ENCODE data around the gene GLRX3. TPM values are rescaled to one million over a fixed set of nuclear protein-coding genes. Genes with fewer than 3 reads are reported as not detected.

Gene GLRX3
- total RNA-seq, 4 donors from 2014 or later = 36.3 to 41.3 (median 39.7) TPM

- no peaks in the 10 kb centered on the region for H3K4me1 ChIP-seq
- H3K4me3 ChIP-seq (replicated peaks in 1 of 3) = no peak overlapping the region
- intact Hi-C loops (cut with DNase I) = no loop called here
- H3K9me3 ChIP-seq = no peaks in the 10 kb centered on the region
- no peak for DNase-seq
- 79 to 83% methylated on average over 2 to 13 of the region's 13 CpGs for WGBS, 2 donors
- H3K36me3 ChIP-seq = no peaks in the 10 kb centered on the region
- TF ChIP-seq POLR2A (IDR thresholded peaks at IDR 0.05) (no peak), CTCF (IDR thresholded peaks at IDR 0.05) (no peak)
- no peak overlapping the region for H3K27ac ChIP-seq
- H3K27me3 ChIP-seq = no peaks in the 10 kb centered on the region
Measured at GRCh38 chr10:130215151-130215930, 79.2 kb downstream of the GLRX3 start.

- 65 to 78% methylated on average over 8 of the region's 8 CpGs for WGBS, 2 donors
- TF ChIP-seq POLR2A (IDR thresholded peaks at IDR 0.05) (no peak), CTCF (IDR thresholded peaks at IDR 0.05) (no peak)
- H3K4me3 ChIP-seq (replicated peaks in 1 of 3) = no peak overlapping the region
- H3K36me3 ChIP-seq = no peaks in the 10 kb centered on the region
- H3K9me3 ChIP-seq = no peaks in the 10 kb centered on the region
- H3K4me1 ChIP-seq = no peaks in the 10 kb centered on the region
- no peaks in the 10 kb centered on the region for H3K27me3 ChIP-seq
- no peak for DNase-seq
- no peak overlapping the region for H3K27ac ChIP-seq
- intact Hi-C loops (cut with DNase I) = no loop called here
Measured at GRCh38 chr10:130215931-130216231, 79.7 kb downstream of the GLRX3 start.

- H3K27ac ChIP-seq = no peak overlapping the region
- intact Hi-C loops (cut with DNase I) = no loop called here
- H3K36me3 ChIP-seq = no peaks in the 10 kb centered on the region
- H3K4me3 ChIP-seq (replicated peaks in 1 of 3) = no peak overlapping the region
- no peaks in the 10 kb centered on the region for H3K27me3 ChIP-seq
- no peaks in the 10 kb centered on the region for H3K4me1 ChIP-seq
- TF ChIP-seq POLR2A (IDR thresholded peaks at IDR 0.05) = no peak
- no peak for TF ChIP-seq CTCF (IDR thresholded peaks at IDR 0.05)
- no peak for DNase-seq
- WGBS, 2 donors = 87 to 93% methylated on average over 10 to 11 of the region's 12 CpGs
- no peaks in the 10 kb centered on the region for H3K9me3 ChIP-seq
Measured at GRCh38 chr10:130218181-130218641, 82.0 kb downstream of the GLRX3 start.

GRCh38 chr10:130218936-130219335 is 82.7 kb downstream of the GLRX3 start:
- no peak for TF ChIP-seq CTCF (IDR thresholded peaks at IDR 0.05)
- TF ChIP-seq POLR2A (IDR thresholded peaks at IDR 0.05) = no peak
- WGBS, 2 donors = 89 to 94% methylated on average over 8 of the region's 9 CpGs

More at GRCh38 chr10:130218936-130219335, 82.7 kb downstream of the GLRX3 start:
- H3K9me3 ChIP-seq = no peaks in the 10 kb centered on the region
- intact Hi-C loops (cut with DNase I) = no loop called here
- H3K4me1 ChIP-seq = no peaks in the 10 kb centered on the region
- H3K36me3 ChIP-seq = no peaks in the 10 kb centered on the region
- H3K4me3 ChIP-seq (replicated peaks in 1 of 3) = no peak overlapping the region
- no peak overlapping the region for H3K27ac ChIP-seq
- no peaks in the 10 kb centered on the region for H3K27me3 ChIP-seq
- no peak for DNase-seq
